GM12878 (cell line): ENCODE data around the gene RAD51. TPM values are rescaled to one million over a fixed set of nuclear protein-coding genes. Genes with fewer than 3 reads are reported as not detected.

ENCODE experiments used
- ASH2L ChIP-seq: fragments of 300-600, 200-600 bp; sonication (generic); IDR thresholded peaks from 2 replicates; pipeline ENCODE4 v1.6.1; 2017; ENCODE audit warnings: low read depth, mild to moderate bottlenecking, borderline replicate concordance
- ATF7 ChIP-seq: fragments of 450-650 bp; IDR thresholded peaks from 2 replicates; pipeline ENCODE4 v1.6.1; 2016; ENCODE audit warnings: low read depth, mild to moderate bottlenecking
- CHD2 ChIP-seq: IDR thresholded peaks from 2 replicates; pipeline ENCODE4 v1.6.1; 2011; ENCODE audit warnings: low read depth, low read length, improper control_type of control experiment, borderline replicate concordance
- CREB1 ChIP-seq: IDR thresholded peaks from 2 replicates; pipeline ENCODE4 v1.6.1; 2012; ENCODE audit warnings: low read depth, mild to moderate bottlenecking, inconsistent platforms
- CREM ChIP-seq: IDR thresholded peaks from 2 replicates; pipeline ENCODE4 v1.6.1; 2014; ENCODE audit warnings: antibody characterized with exemption, low read depth
- EED ChIP-seq: sonication (generic); IDR thresholded peaks from 2 replicates; pipeline ENCODE4 v1.6.1; 2016; ENCODE audit warnings: antibody characterized with exemption, low read depth
- EZH2 ChIP-seq: IDR thresholded peaks from 2 replicates; pipeline ENCODE4 v1.6.1; 2012; ENCODE audit warnings: low read depth, mild to moderate bottlenecking, control low read depth, inconsistent platforms, low read length, borderline replicate concordance; ENCODE audit not compliant: control insufficient read depth
- FOXM1 ChIP-seq: IDR thresholded peaks from 2 replicates; pipeline ENCODE4 v1.6.1; 2012; ENCODE audit warnings: low read depth, mild to moderate bottlenecking, inconsistent platforms, low read length, moderate library complexity
- IKZF1 ChIP-seq: fragments of 450-650 bp; conservative IDR thresholded peaks from 2 replicates; pipeline ENCODE4 v1.6.1; 2017; ENCODE audit warnings: antibody characterized with exemption, mild to moderate bottlenecking
- NR2F1 ChIP-seq: fragments of 450-650 bp; conservative IDR thresholded peaks from 2 replicates; pipeline ENCODE4 v1.6.1; 2017; ENCODE audit warnings: mild to moderate bottlenecking
- SMAD5 ChIP-seq: IDR thresholded peaks from 2 replicates; pipeline ENCODE4 v1.6.1; 2016; ENCODE audit warnings: antibody characterized with exemption, low read depth
- SRF ChIP-seq, 2 experiments: IDR thresholded peaks; 2 replicates each; pipeline ENCODE4 v1.6.1; 2011; ENCODE audit warnings: low read depth in 2 of 2, low read length in 2 of 2, mild to moderate bottlenecking in 1 of 2, moderate library complexity in 1 of 2
- TARDBP ChIP-seq: IDR thresholded peaks from 2 replicates; pipeline ENCODE4 v1.6.1; 2016; ENCODE audit warnings: borderline replicate concordance
- polyA plus RNA-seq, 11 experiments: library from polyadenylated mRNA; depleted of rRNA in 4 of 11; unstranded in 6 of 11; stranded (reverse) in 5 of 11; fragments of >200 nt; fragmentation: Nextera tagmentation in 4 of 11; fragmentation: Illumina TruSeq in 1 of 11; extraction: Ambion mirVana in 4 of 11; extraction: Trizol in 1 of 11; gene quantifications; 1 replicate in 1 of 11; 2 replicates in 10 of 11; pipeline versions ENCODE4 v1.2.1 to v1.2.3, GENCODE V29; 2011 to 2016; ENCODE audit warnings: inconsistent platforms in 2 of 11, missing spikeins in 2 of 11, low read depth in 1 of 11
- total RNA-seq, 4 experiments: library from RNA; depleted of rRNA in 3 of 4; stranded (reverse); fragments of >200 nt in 3 of 4; fragmentation: Illumina TruSeq in 1 of 4; extraction: Trizol in 1 of 4; gene quantifications; 2 replicates each; pipeline versions ENCODE4 v1.2.1 to v1.2.3, GENCODE V29; 2013 to 2021
- TF ChIP-seq, protein P1 (sequence below): fragments of 450-650 bp; IDR thresholded peaks from 2 replicates; pipeline ENCODE4 v1.6.1; 2017; ENCODE audit warnings: low read depth, mild to moderate bottlenecking, moderate library complexity
- TF ChIP-seq, protein P2 (sequence below): fragments of 450-650 bp; IDR thresholded peaks from 2 replicates; pipeline ENCODE4 v1.6.1; 2017; ENCODE audit warnings: borderline replicate concordance
- TF ChIP-seq, protein P3 (sequence below): IDR thresholded peaks from 2 replicates; pipeline ENCODE4 v1.6.1; 2012; ENCODE audit warnings: improper control_type of control experiment, low read depth, low read length; ENCODE audit not compliant: insufficient replicate concordance
- TF ChIP-seq, protein P4 (sequence below): fragments of 450-650 bp; IDR thresholded peaks from 2 replicates; pipeline ENCODE4 v1.6.1; 2017; ENCODE audit warnings: mild to moderate bottlenecking

The RAD51 gene
- total and polyA plus RNA-seq, 10 of the 15 experiments (the other 5 are each of a cell fraction or from before 2014, with no cell fraction given): 13.1 to 55.0 (median 30.6) TPM

DNA sequence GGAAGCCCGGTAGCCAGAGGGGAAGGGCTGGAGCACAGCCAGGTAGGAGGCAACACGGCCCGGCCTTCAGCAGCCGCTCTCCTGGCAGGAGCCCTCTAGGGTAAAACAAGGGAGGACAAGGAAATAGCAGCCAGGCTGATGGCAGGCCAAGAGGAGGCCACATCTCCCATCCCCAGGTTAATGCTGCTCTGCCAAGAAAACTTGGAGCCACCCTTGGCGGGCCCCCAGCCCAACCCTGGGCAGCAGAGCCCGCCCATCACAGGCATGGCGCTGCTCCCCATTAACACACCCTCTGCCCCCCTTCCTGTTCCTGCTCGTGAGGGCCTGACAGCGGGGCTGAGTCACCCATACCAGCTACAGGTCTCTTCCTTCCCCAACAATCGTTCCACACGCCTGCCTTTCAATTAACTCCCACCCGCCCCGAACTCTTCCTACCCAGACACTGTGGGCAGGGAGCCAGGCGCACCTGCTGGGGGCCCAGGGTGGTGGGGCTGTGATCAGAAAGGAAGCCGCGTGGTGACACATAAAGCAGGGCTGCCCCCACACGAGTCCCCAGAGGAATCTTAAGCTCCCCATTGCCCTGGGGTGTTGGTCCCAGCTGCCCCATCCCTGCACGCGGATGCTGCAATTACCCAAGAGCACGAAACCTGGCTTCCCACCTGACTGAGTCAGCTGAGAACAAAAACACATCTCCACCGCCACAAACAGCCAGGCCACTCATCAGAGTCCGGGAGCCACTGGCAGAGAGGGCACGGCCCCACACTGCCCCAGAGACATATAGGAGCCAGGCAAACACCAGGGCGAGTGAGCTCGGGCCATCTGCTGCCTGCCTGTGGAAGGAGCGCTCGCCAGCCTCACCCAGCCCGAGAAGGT lies 74.5 kb downstream of the RAD51 start, which contains the start of gene C15orf62 (continued):
- TF ChIP-seq, protein P1, sequence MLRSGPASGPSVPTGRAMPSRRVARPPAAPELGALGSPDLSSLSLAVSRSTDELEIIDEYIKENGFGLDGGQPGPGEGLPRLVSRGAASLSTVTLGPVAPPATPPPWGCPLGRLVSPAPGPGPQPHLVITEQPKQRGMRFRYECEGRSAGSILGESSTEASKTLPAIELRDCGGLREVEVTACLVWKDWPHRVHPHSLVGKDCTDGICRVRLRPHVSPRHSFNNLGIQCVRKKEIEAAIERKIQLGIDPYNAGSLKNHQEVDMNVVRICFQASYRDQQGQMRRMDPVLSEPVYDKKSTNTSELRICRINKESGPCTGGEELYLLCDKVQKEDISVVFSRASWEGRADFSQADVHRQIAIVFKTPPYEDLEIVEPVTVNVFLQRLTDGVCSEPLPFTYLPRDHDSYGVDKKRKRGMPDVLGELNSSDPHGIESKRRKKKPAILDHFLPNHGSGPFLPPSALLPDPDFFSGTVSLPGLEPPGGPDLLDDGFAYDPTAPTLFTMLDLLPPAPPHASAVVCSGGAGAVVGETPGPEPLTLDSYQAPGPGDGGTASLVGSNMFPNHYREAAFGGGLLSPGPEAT: no peak
- TF ChIP-seq, protein P2, sequence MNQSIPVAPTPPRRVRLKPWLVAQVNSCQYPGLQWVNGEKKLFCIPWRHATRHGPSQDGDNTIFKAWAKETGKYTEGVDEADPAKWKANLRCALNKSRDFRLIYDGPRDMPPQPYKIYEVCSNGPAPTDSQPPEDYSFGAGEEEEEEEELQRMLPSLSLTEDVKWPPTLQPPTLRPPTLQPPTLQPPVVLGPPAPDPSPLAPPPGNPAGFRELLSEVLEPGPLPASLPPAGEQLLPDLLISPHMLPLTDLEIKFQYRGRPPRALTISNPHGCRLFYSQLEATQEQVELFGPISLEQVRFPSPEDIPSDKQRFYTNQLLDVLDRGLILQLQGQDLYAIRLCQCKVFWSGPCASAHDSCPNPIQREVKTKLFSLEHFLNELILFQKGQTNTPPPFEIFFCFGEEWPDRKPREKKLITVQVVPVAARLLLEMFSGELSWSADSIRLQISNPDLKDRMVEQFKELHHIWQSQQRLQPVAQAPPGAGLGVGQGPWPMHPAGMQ: no peak
- TF ChIP-seq CREM (peak; percentile 19; the same call in 1 of the 2 replicates), IKZF1 (peak; percentile 58), ATF7 (peak; percentile 29; the same call in 1 of the 2 replicates), EZH2 (no peak), SRF (IDR thresholded peaks at IDR 0.05; ENCODE audit: low read depth in 2 of 2, low read length in 2 of 2) (no peak), SMAD5 (no peak), ASH2L (no peak), TARDBP (0 out of 2 replicates have a peak, but pooled peaks have one; percentile 19), NR2F1 (peak; percentile 31; the same call in 1 of the 2 replicates), CHD2 (no peak), EED (peak; percentile 68), CREB1 (no peak), FOXM1 (no peak)
- TF ChIP-seq, protein P3, sequence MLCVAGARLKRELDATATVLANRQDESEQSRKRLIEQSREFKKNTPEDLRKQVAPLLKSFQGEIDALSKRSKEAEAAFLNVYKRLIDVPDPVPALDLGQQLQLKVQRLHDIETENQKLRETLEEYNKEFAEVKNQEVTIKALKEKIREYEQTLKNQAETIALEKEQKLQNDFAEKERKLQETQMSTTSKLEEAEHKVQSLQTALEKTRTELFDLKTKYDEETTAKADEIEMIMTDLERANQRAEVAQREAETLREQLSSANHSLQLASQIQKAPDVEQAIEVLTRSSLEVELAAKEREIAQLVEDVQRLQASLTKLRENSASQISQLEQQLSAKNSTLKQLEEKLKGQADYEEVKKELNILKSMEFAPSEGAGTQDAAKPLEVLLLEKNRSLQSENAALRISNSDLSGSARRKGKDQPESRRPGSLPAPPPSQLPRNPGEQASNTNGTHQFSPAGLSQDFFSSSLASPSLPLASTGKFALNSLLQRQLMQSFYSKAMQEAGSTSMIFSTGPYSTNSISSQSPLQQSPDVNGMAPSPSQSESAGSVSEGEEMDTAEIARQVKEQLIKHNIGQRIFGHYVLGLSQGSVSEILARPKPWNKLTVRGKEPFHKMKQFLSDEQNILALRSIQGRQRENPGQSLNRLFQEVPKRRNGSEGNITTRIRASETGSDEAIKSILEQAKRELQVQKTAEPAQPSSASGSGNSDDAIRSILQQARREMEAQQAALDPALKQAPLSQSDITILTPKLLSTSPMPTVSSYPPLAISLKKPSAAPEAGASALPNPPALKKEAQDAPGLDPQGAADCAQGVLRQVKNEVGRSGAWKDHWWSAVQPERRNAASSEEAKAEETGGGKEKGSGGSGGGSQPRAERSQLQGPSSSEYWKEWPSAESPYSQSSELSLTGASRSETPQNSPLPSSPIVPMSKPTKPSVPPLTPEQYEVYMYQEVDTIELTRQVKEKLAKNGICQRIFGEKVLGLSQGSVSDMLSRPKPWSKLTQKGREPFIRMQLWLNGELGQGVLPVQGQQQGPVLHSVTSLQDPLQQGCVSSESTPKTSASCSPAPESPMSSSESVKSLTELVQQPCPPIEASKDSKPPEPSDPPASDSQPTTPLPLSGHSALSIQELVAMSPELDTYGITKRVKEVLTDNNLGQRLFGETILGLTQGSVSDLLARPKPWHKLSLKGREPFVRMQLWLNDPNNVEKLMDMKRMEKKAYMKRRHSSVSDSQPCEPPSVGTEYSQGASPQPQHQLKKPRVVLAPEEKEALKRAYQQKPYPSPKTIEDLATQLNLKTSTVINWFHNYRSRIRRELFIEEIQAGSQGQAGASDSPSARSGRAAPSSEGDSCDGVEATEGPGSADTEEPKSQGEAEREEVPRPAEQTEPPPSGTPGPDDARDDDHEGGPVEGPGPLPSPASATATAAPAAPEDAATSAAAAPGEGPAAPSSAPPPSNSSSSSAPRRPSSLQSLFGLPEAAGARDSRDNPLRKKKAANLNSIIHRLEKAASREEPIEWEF: no peak
- TF ChIP-seq, protein P4, sequence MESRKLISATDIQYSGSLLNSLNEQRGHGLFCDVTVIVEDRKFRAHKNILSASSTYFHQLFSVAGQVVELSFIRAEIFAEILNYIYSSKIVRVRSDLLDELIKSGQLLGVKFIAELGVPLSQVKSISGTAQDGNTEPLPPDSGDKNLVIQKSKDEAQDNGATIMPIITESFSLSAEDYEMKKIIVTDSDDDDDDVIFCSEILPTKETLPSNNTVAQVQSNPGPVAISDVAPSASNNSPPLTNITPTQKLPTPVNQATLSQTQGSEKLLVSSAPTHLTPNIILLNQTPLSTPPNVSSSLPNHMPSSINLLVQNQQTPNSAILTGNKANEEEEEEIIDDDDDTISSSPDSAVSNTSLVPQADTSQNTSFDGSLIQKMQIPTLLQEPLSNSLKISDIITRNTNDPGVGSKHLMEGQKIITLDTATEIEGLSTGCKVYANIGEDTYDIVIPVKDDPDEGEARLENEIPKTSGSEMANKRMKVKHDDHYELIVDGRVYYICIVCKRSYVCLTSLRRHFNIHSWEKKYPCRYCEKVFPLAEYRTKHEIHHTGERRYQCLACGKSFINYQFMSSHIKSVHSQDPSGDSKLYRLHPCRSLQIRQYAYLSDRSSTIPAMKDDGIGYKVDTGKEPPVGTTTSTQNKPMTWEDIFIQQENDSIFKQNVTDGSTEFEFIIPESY: no peak
